GM10847 (cell line): Measurements from ENCODE around the gene ZNF446.

Experiments
- POLR2A ChIP-seq: IDR thresholded peaks from 2 replicates; pipeline ENCODE4 v1.6.1; 2011; ENCODE audit not compliant: insufficient read length; ENCODE audit errors: extremely low read depth

ZNF446 gene

GRCh38 chr19:58516964-58517833, 41.0 kb downstream of the ZNF446 start:
- no peak for TF ChIP-seq POLR2A

GRCh38 chr19:58518256-58519086, 42.3 kb downstream of the ZNF446 start:
- no peak for TF ChIP-seq POLR2A

- no peak for TF ChIP-seq POLR2A
These were observed 42.9 kb downstream of the ZNF446 start for GRCh38 chr19:58519087-58519354.

- TF ChIP-seq POLR2A, result peak; percentile 75
These were observed 43.5 kb downstream of the ZNF446 start, which contains the start of gene ZBTB45 for GRCh38 chr19:58519355-58520256. ZBTB45 (minus strand) TSS chr19:58519810; CDS start chr19:58517673, 2,137 bp downstream.

GRCh38 chr19:58520257-58520599, 44.1 kb downstream of the ZNF446 start:
- TF ChIP-seq POLR2A, result no peak

- TF ChIP-seq POLR2A, result no peak
These were observed 45.5 kb downstream of the ZNF446 start for GRCh38 chr19:58521651-58522050.

GRCh38 chr19:58522709-58523108, 46.6 kb downstream of the ZNF446 start:
- TF ChIP-seq POLR2A, result no peak

- no peak for TF ChIP-seq POLR2A
These were observed 53.3 kb downstream of the ZNF446 start for GRCh38 chr19:58529405-58529804.
